Nephron progenitor cell (in vitro differentiated cells): ENCODE data around the gene ATF6B.

Experiments used
- DNase-seq: peaks from one replicate; pipeline ENCODE4 v3.0.0; 2021
- H3K27ac Mint-ChIP-seq: 2 replicates; pipeline ENCODE4 v1.8.0; 2021; ENCODE audit warnings: mild to moderate bottlenecking, moderate library complexity, mixed read lengths
- H3K27me3 Mint-ChIP-seq: 2 replicates; pipeline ENCODE4 v1.8.0; 2021; ENCODE audit warnings: mild to moderate bottlenecking, low read depth, mixed read lengths; ENCODE audit not compliant: poor library complexity
- H3K36me3 Mint-ChIP-seq: 2 replicates; pipeline ENCODE4 v1.8.0; 2021; ENCODE audit warnings: low read depth, mixed read lengths
- H3K4me1 Mint-ChIP-seq: 2 replicates; pipeline ENCODE4 v1.8.0; 2021; ENCODE audit warnings: mixed read lengths
- H3K4me3 Mint-ChIP-seq: 2 replicates; pipeline ENCODE4 v1.8.0; 2021; ENCODE audit warnings: mild to moderate bottlenecking, moderate library complexity, mixed read lengths
- H3K9me3 Mint-ChIP-seq: 2 replicates; pipeline ENCODE4 v1.8.0; 2021; ENCODE audit warnings: mild to moderate bottlenecking, moderate library complexity, mixed read lengths
- CTCF ChIP-seq: fragments of 200-600 bp; sonication (generic); IDR thresholded peaks from 2 replicates; pipeline ENCODE4 v1.5.0; 2021; ENCODE audit warnings: antibody characterized with exemption

ATF6B gene

GRCh38 chr6:32095338-32096086, 32.5 kb downstream of the ATF6B start:
- Mint-ChIP-seq H3K4me3 (no peak overlapping the region), H3K36me3 (no peaks in the 10 kb centered on the region), H3K4me1 (peaks cover 16% of the 10 kb centered on the region), H3K9me3 (no peaks in the 10 kb centered on the region), H3K27ac (no peak overlapping the region), H3K27me3 (peaks cover 21% of the 10 kb centered on the region)
- DNase-seq, result no peak
- no peak for TF ChIP-seq CTCF

- H3K9me3 Mint-ChIP-seq, result no peaks in the 10 kb centered on the region
- H3K4me1 Mint-ChIP-seq, result peaks cover 16% of the 10 kb centered on the region
- H3K4me3 Mint-ChIP-seq, result no peak overlapping the region
- H3K36me3 Mint-ChIP-seq, result no peaks in the 10 kb centered on the region
- TF ChIP-seq CTCF, result no peak
- no peak for DNase-seq
- no peak overlapping the region for H3K27ac Mint-ChIP-seq
- H3K27me3 Mint-ChIP-seq, result peaks cover 34% of the 10 kb centered on the region
These were observed 35.1 kb downstream of the ATF6B start for GRCh38 chr6:32092760-32093497.

GRCh38 chr6:32089082-32089828, 38.8 kb downstream of the ATF6B start:
- Mint-ChIP-seq H3K27ac (no peak overlapping the region), H3K4me1 (peaks cover 38% of the 10 kb centered on the region), H3K36me3 (no peaks in the 10 kb centered on the region), H3K27me3 (peaks cover 48% of the 10 kb centered on the region), H3K9me3 (no peaks in the 10 kb centered on the region), H3K4me3 (peak overlapping the region; percentile 44)
- no peak for DNase-seq
- no peak for TF ChIP-seq CTCF

- TF ChIP-seq CTCF, result no peak
- no peak for DNase-seq
- Mint-ChIP-seq H3K36me3 (no peaks in the 10 kb centered on the region), H3K27me3 (peaks cover 48% of the 10 kb centered on the region), H3K4me3 (peak overlapping the region; percentile 44), H3K27ac (no peak overlapping the region), H3K9me3 (no peaks in the 10 kb centered on the region), H3K4me1 (peaks cover 38% of the 10 kb centered on the region)
These were observed 39.5 kb downstream of the ATF6B start for GRCh38 chr6:32088487-32089049.

GRCh38 chr6:32087574-32088486, 40.2 kb downstream of the ATF6B start:
- Mint-ChIP-seq H3K4me1 (peaks cover 36% of the 10 kb centered on the region), H3K36me3 (no peaks in the 10 kb centered on the region), H3K4me3 (peak overlapping the region; percentile 56), H3K27me3 (peaks cover 52% of the 10 kb centered on the region), H3K27ac (no peak overlapping the region), H3K9me3 (no peaks in the 10 kb centered on the region)
- TF ChIP-seq CTCF, result no peak
- peak; percentile 84 for DNase-seq
